Fibroblast of the aortic adventitia (primary cell): ENCODE data around the gene ARPC5L. TPM values are rescaled to one million over a fixed set of nuclear protein-coding genes. Genes with fewer than 3 reads are reported as not detected.

ENCODE experiments used
- DNase-seq: peaks from one replicate; pipeline ENCODE4 v3.0.0-alpha.2; 2010; ENCODE audit warnings: low read depth
- H3K4me3 ChIP-seq: 2 replicates; pipeline ENCODE4 v1.5.1; 2011; ENCODE audit warnings: low read depth, mild to moderate bottlenecking, control low read depth, low read length, moderate library complexity
- total RNA-seq: library from RNA; depleted of rRNA; stranded (reverse); fragments of >200 nt; gene quantifications from 2 replicates; pipeline ENCODE4 v1.2.3, GENCODE V29; 2012; ENCODE audit warnings: low replicate concordance
- TF ChIP-seq, protein P1 (sequence below): IDR thresholded peaks from 2 replicates; pipeline ENCODE4 v1.5.1; 2011; ENCODE audit warnings: mild to moderate bottlenecking, low read length, control low read depth, inconsistent platforms; ENCODE audit not compliant: insufficient read depth

Gene ARPC5L
- total RNA-seq, 1 donor: 19.6 TPM

DNA sequence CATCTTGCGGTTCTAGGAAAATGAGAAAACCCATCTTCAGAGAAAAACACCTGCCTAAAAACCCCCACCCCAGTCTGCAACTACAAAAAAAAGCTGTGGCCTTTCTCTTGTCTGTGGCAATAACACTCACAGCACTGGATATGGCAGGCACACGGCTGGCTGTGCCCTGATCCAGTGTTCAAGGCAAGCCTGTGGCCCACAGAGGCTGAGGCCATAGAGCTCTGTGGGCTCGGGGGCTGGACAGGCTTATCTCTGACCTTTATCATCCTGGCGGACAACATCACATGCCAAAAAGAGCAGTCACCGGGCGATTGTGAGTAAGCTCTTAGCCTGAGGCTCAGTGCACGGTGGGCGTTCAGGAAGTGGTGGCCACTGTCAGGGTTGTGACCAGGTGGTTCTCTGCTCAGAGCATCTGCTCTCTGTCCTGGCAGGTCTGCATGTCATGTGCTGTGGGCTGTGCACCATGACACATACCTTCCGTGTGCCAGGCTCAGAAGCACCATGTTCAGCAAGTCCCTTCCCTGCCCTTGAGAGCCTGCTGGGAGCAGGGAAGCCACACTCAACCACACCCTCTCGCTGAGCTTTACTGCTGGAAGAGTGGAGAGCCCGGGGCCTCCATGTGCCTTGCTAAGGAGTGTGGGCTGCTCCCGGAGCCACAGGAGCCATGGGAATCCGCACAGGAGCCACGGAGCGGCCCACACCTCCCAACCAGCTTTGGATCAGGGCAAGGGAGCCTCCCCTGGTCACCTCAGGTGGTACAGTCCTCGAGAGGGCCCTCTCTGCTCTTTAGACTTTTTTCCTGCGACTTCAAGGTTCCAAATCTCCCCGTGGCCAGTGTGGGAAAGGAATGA lies 43.3 kb upstream of the ARPC5L start:
- TF ChIP-seq, protein P1, sequence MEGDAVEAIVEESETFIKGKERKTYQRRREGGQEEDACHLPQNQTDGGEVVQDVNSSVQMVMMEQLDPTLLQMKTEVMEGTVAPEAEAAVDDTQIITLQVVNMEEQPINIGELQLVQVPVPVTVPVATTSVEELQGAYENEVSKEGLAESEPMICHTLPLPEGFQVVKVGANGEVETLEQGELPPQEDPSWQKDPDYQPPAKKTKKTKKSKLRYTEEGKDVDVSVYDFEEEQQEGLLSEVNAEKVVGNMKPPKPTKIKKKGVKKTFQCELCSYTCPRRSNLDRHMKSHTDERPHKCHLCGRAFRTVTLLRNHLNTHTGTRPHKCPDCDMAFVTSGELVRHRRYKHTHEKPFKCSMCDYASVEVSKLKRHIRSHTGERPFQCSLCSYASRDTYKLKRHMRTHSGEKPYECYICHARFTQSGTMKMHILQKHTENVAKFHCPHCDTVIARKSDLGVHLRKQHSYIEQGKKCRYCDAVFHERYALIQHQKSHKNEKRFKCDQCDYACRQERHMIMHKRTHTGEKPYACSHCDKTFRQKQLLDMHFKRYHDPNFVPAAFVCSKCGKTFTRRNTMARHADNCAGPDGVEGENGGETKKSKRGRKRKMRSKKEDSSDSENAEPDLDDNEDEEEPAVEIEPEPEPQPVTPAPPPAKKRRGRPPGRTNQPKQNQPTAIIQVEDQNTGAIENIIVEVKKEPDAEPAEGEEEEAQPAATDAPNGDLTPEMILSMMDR: no peak
- no peak overlapping the region for H3K4me3 ChIP-seq
- peak; percentile 37 for DNase-seq

DNA sequence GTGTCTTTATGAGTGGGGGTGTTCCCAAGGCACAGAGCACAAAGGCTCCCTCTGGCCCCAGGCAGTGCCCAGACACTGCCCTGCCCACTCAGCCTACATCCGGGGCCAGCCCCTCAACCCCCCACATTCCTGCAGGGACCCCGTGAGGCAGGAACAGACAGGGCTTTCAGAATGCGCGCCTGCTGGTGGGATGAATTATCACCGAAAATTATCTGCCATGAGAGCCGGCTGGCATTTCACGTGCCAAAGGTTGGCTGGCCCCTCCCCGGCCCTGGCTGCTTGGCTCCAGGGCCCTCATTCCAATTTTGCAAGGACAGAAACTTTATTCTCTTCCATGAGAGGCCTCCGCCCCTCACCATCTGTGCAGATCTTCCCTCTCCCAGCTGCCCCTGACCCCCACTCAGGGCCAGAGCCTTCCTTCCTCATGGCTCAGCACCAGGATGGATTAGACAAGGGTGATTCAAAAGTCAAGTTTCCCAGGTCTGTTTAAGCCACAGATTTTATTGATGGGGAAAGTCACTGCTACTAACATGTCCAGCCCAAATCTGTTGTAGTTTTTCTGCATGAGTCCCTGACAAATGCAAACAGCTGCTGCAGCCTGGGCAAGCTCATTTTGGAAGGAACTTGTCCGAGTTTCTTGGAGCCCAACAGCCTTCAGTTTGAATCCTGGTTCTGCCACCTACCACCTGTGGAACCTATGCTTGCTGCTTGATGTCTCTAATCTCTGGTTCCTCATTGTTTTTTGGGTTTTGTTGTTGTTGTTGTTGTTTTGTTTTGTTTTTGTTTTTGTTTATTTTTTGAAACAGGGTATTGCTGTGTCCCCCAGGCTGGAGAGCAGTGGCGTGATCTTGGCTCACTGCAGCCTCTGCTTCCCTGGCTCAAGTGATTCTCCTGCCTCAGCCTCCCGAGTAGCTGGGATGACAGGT lies 41.0 kb upstream of the ARPC5L start:
- TF ChIP-seq, protein P1: no peak
- no peak overlapping the region for H3K4me3 ChIP-seq
- DNase-seq: no peak

GRCh38 chr9:124828489-124829333 lies 33.2 kb upstream of the ARPC5L start:
- no peak for DNase-seq
- TF ChIP-seq, protein P1: no peak

DNA sequence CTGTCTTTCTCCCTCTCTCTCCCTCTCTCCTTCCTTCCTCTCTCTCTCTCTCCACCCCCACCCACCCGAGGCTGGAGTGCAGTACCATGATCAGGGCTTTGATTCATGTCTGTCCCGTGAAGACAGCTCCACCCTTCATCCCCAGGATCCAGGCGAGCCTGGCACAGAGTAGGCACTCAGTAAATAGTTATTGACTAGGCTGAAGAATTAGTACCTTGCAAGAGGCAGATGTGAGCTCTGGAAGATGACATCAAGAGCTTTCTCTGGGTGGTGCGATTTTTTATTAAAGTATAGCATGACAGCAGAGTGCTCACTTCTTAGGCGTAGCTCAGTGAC lies 32.6 kb upstream of the ARPC5L start:
- TF ChIP-seq, protein P1: no peak
- no peak for DNase-seq
- H3K4me3 ChIP-seq: no peak overlapping the region

More at GRCh38 chr9:124828489-124829333, 33.2 kb upstream of the ARPC5L start:
- H3K4me3 ChIP-seq: no peak overlapping the region

- TF ChIP-seq, protein P1: no peak
- no peak overlapping the region for H3K4me3 ChIP-seq
- DNase-seq: no peak
These were observed 31.3 kb upstream of the ARPC5L start for GRCh38 chr9:124830593-124830992.
